Ovary (tissue), 9 donors: ENCODE results near the gene TTC39A. TPM values are rescaled to one million over a fixed set of nuclear protein-coding genes. Genes with fewer than 3 reads are reported as not detected.
A peak's percentile ranks its signal among the peaks of the same experiment; 100 is the strongest.

ENCODE experiments used
- DNase-seq, 5 donors: peaks; one replicate each; pipeline ENCODE4 v3.0.0-alpha.2; 2019 to 2020
- H3K27ac ChIP-seq, 2 donors: fragments of 200-600 bp; one replicate each; pipeline versions ENCODE4 v1.5.1 to v1.8.0; 2019 to 2022
- H3K27me3 ChIP-seq: fragments of 200-600 bp; one replicate; pipeline ENCODE4 v1.8.0; 2022
- H3K36me3 ChIP-seq: fragments of 200-600 bp; sonication (generic); one replicate; pipeline ENCODE4 v1.5.1; 2019
- H3K4me1 ChIP-seq: one replicate; pipeline ENCODE4 v1.8.1; 2013; ENCODE audit warnings: mild to moderate bottlenecking, moderate library complexity; ENCODE audit not compliant: insufficient read depth
- H3K4me3 ChIP-seq: fragments of 200-600 bp; sonication (generic); one replicate; pipeline ENCODE4 v1.5.1; 2017
- H3K9me3 ChIP-seq, 2 donors: fragments of 200-600 bp in 1 of 2; sonication (generic) in 1 of 2; one replicate each; pipeline versions ENCODE4 v1.5.1 to v1.8.1; 2013 to 2019; ENCODE audit warnings: mild to moderate bottlenecking in 1 of 2, moderate library complexity in 1 of 2
- EP300 ChIP-seq: sonication (generic); formaldehyde crosslinking; IDR thresholded peaks from one replicate; pipeline ENCODE4 v1.6.1; 2017; ENCODE audit warnings: antibody characterized with exemption
- POLR2A ChIP-seq: fragments of 450-650 bp; IDR thresholded peaks from one replicate; pipeline ENCODE4 v1.6.1; 2017; ENCODE audit warnings: antibody characterized with exemption, mild to moderate bottlenecking, moderate library complexity
- WGBS, 3 donors: extraction: QIAGEN DNeasy Blood & Tissue Kit in 1 of 3; methylation state at CpG; one replicate each; pipeline versions ENCODE4 v1.1.5 to v1.1.7; 2013 to 2017; 5-methylcytosine and 5-hydroxymethylcytosine counted together
- intact Hi-C, 4 donors: fragments of 100-400 bp; cut with DNase I; formaldehyde crosslinking; loops; one replicate each; pipeline versions ENCODE4 v1.11.0 to v1.15.1; 2022 to 2023
- polyA plus RNA-seq, 2 donors: library from polyadenylated mRNA; stranded (reverse); fragments of 200-250 nt in 1 of 2; fragments of 350-450 nt in 1 of 2; fragmentation: Illumina TruSeq in 1 of 2; extraction: RNeasy Lipid Tissue Mini Kit (QIAGEN cat#74804) in 1 of 2; gene quantifications; one replicate each; pipeline ENCODE4 v1.2.3, GENCODE V29; 2013 to 2014
- total RNA-seq, 7 donors: library from RNA; depleted of rRNA in 2 of 7; stranded (reverse); fragments of >200 nt in 2 of 7; fragmentation: NEBNext Ultra II Directional in 3 of 7; extraction: Animal tissue kit (Norgen Biotek cat#: 25700) in 3 of 7; gene quantifications; one replicate each; pipeline versions ENCODE4 v1.1.0 to v1.2.4, GENCODE V29; 2016 to 2023
- TF ChIP-seq, protein P1 (sequence below), 3 donors: fragments of 450-650 bp in 2 of 3; fragments of 200-600 bp in 1 of 3; IDR thresholded peaks; one replicate each; pipeline versions ENCODE4 v1.5.1 to v1.8.0; 2016 to 2022; ENCODE audit warnings: antibody characterized with exemption in 3 of 3, mild to moderate bottlenecking in 1 of 3
- donor health status: DM: no; HTN: no; CAD: no; lungs with moderate emphysema.
- donor health status: DM: no; HTN: no; CAD: no.
- donor health status: Bipolar disorder and iron deficiency.
- donor health status: DM: yes; HTN: yes; CAD: no.
- donor health status: DM: no; HTN: no; CAD: no.
- donor health status: DM: yes; HTN: yes; CAD: no.

Gene TTC39A
- total and polyA plus RNA-seq, 9 donors, result 0.28 to 10.7 (median 0.62) TPM

DNA sequence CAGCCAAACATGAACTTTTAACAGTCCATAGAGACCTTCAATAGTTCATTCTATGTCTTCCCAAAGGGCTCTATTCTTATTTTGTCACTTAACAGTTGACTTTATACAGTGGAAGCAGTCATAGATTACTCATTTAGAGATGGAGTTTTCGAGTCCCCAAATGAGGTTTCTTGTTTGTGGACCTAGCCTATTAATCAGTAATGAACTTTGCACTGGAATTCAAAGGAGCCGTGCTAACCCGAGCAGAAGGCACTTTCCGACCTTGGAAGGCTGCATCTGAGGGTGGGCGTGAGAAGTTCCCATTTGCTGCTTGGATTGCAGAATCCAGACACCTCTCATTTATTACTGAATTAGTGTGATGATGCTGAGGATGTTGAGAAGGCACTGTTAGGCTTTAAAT lies 46.4 kb downstream of the TTC39A start:
- H3K4me1 ChIP-seq, result peaks cover 16% of the 10 kb centered on the region
- intact Hi-C loops, result no loop called here
- DNase-seq, result no peak
- no peak overlapping the region for H3K4me3 ChIP-seq
- TF ChIP-seq POLR2A (no peak), EP300 (no peak)
- TF ChIP-seq, protein P1, sequence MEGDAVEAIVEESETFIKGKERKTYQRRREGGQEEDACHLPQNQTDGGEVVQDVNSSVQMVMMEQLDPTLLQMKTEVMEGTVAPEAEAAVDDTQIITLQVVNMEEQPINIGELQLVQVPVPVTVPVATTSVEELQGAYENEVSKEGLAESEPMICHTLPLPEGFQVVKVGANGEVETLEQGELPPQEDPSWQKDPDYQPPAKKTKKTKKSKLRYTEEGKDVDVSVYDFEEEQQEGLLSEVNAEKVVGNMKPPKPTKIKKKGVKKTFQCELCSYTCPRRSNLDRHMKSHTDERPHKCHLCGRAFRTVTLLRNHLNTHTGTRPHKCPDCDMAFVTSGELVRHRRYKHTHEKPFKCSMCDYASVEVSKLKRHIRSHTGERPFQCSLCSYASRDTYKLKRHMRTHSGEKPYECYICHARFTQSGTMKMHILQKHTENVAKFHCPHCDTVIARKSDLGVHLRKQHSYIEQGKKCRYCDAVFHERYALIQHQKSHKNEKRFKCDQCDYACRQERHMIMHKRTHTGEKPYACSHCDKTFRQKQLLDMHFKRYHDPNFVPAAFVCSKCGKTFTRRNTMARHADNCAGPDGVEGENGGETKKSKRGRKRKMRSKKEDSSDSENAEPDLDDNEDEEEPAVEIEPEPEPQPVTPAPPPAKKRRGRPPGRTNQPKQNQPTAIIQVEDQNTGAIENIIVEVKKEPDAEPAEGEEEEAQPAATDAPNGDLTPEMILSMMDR (IDR thresholded peaks at IDR 0.05), result no peak
- 49 to 67% (median 56%) methylated on average over 5 of the region's 5 CpGs for WGBS, 3 donors
- H3K9me3 ChIP-seq, result no peaks in the 10 kb centered on the region
- H3K27me3 ChIP-seq, result no peaks in the 10 kb centered on the region
- H3K36me3 ChIP-seq, result no peaks in the 10 kb centered on the region
- H3K27ac ChIP-seq, result peak overlapping the region in 1 of 2 donors; percentile 23

DNA sequence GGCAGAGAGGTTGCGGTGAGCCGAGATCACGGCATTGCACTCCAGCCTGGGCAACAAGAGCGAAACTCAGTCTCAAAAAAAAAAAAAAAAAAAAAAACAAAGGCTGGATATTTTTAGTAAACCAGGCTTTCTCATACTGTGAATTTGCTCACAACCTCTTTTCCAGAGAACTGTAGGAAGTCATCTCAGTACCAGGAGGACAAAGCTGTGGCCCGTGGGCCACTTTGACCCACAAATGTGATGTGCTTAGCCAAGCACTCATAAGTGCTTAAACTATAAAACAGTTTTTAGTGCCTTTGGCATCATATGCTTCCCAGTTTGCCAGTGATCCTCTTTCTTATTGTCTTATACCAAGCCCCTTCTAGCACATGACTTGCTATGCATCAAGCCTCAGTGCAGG lies 47.8 kb downstream of the TTC39A start:
- Histone ChIP-seq H3K27ac (no peak overlapping the region), H3K4me1 (peaks cover 4% of the 10 kb centered on the region), H3K27me3 (no peaks in the 10 kb centered on the region), H3K9me3 (no peaks in the 10 kb centered on the region), H3K4me3 (no peak overlapping the region), H3K36me3 (no peaks in the 10 kb centered on the region)
- DNase-seq, result no peak
- intact Hi-C loops, result no loop called here
- WGBS, 3 donors, result 81 to 92% (median 91%) methylated on average over 5 of the region's 5 CpGs
- TF ChIP-seq, protein P1 (IDR thresholded peaks at IDR 0.05), result no peak
- TF ChIP-seq EP300 (no peak), POLR2A (no peak)

GRCh38 chr1:51281807-51282206 lies 48.6 kb downstream of the TTC39A start:
- TF ChIP-seq EP300 (no peak), POLR2A (no peak)
- TF ChIP-seq, protein P1 (IDR thresholded peaks at IDR 0.05), result no peak
- Histone ChIP-seq H3K36me3 (no peaks in the 10 kb centered on the region), H3K27me3 (no peaks in the 10 kb centered on the region), H3K4me1 (peaks cover 4% of the 10 kb centered on the region), H3K4me3 (no peak overlapping the region), H3K27ac (no peak overlapping the region), H3K9me3 (no peaks in the 10 kb centered on the region)
- intact Hi-C loops, result no loop called here
- WGBS, 3 donors, result 94 to 96% (median 94%) methylated on average over 5 of the region's 5 CpGs
- DNase-seq, result no peak

DNA sequence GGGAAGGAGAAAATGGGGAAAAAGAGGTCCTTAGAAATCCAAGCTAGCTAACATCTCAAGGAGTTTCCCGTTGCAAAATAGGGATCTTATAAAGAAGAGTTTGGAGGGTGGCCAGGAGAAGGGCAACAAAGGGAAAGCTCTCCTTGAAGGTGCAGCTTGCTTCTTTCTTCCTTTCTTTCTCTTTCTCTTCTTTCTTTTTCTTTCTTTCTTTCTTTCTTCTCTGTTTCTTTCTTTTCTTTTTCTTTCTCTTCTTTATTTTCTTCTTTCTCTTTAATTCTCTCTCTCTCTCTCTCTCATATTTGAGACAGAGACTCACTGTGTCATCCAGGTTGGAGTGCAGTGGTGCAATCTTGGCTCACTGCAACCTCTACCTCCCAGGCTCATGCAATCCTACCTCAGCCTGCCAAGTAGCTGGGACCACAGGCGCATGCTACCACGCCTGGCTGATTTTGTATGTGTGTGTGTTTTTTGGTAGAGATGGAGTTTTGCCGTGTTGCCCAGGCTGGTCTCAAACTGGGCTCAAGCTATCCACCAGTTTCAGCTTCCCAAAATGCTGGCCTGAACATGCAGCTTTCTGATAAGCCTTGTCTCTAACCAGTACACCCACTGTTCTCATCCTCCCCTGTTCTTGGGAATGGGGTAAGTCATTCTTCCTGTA lies 49.9 kb downstream of the TTC39A start:
- intact Hi-C loops, result no loop called here
- Histone ChIP-seq H3K4me3 (no peak overlapping the region), H3K27ac (no peak overlapping the region), H3K4me1 (peaks cover 4% of the 10 kb centered on the region), H3K27me3 (no peaks in the 10 kb centered on the region), H3K36me3 (no peaks in the 10 kb centered on the region), H3K9me3 (no peaks in the 10 kb centered on the region)
- WGBS, 3 donors, result 81% methylated on average over 4 of the region's 4 CpGs
- DNase-seq, result no peak
- TF ChIP-seq POLR2A, result no peak
- TF ChIP-seq, protein P1 (IDR thresholded peaks at IDR 0.05), result no peak
- TF ChIP-seq EP300, result no peak
